Central memory CD4-positive, alpha-beta T cell (primary cell): ENCODE measurements around the gene CYP27B1.

ENCODE experiments used
- DNase-seq: peaks from one replicate; pipeline ENCODE4 v3.0.0; 2022

The CYP27B1 gene

DNA sequence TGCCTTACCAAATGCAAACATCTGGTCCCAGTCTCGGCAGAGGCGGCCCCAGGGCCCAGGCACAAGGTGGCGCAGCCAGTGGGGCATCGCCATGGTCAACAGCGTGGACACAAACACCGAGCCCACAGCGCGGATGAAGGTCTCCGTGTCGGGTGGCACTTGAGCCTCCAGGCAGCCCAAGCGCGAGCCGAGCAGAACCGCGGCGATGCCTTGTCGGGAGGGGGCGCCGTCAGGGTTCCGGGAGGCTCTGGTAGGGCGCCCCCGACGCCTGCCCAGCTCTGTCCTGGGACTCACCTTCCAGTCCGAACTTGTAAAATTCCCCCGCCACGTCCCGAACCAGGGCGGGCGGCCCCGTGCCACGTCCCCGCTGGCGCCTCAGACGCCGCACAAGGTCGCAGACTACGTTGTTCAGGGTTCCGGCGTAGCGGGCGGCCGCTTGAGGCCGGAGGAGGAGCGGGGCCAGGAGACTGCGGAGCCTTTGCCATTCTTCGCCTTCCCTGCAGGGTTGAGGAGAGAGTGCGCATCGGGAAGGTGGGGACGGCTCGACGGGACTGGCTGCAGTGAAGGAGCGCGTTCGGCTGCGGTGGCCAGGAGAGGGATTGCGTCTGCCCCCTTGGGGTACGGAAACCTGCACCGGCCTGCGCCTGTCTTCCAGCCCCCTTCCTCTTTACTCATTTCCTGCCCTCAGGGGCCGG is 1.7 kb downstream of the CYP27B1 start:
- no peak for DNase-seq

DNA sequence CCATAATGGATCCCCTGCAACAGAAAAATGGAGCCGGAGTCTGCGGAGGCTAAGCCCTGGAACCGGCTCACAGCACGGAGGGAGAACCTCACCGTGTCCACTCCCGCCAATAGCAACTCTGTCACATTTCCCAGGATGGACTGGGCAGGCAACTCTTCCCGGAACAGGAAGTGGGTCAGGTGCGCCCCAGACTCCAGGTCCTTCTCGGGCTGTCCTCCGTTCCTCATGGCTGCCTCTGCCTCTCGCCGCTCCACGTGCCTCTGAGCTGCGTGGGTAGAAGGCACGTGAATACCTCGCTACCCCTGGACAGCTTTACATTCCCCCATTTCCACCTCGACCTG is 2.2 kb downstream of the CYP27B1 start:
- no peak for DNase-seq

DNA sequence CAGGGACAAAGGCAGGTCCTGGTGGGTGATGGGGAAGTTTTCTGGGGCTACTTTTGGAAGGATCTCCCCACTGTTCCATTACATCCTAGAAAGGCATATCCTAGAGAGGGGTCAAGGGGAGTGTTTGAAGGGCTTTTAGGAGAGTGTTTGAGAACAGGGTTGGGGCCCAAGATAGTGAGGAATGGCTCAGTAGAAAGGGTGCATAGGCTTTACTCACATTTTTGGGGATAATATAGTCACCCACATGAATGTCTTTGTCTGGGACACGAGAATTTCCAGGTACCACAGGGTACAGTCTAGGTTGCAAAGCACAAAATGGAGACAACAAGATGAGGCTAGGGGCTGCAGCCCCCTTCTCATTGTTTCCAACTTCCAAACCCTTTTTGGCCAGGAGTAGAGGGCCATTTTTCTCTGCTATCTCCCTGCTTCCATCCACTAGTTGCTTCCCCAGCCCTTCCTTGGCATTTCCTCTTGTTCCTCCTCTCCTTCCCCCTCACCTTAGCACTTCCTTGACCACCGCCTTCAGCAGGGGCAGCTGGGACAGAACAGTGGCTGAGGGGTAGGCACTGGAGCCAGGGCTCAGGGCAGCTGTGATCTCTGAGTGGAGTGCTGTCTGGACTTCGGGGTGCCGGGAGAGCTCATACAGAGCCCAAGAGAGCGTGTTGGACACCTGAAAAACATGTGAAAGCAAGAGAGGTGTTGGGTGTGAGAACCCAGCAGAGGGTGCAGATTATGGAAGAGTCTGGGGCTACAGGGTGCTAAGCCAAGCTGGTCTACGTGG is 2.8 kb downstream of the CYP27B1 start:
- DNase-seq, result no peak

DNA sequence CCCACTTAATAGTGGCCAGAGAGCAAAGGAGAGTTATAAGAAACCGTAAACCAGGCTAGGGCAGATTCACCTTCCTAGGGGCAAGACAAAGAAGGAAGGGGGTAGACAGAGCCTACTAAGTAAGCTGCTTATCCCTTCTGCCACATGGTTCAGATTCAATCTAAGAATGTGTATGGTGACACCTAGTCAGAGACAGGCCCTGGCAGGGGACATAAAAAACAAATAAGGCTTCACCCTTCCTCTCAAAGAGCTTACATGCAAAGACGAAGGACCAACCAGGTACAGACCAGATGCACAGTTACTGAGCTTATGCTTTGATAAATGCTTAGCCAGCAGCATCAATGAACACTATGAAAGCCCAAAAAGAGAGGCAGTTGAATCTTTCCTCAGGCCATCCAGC is 4.4 kb downstream of the CYP27B1 start:
- DNase-seq, result no peak

DNA sequence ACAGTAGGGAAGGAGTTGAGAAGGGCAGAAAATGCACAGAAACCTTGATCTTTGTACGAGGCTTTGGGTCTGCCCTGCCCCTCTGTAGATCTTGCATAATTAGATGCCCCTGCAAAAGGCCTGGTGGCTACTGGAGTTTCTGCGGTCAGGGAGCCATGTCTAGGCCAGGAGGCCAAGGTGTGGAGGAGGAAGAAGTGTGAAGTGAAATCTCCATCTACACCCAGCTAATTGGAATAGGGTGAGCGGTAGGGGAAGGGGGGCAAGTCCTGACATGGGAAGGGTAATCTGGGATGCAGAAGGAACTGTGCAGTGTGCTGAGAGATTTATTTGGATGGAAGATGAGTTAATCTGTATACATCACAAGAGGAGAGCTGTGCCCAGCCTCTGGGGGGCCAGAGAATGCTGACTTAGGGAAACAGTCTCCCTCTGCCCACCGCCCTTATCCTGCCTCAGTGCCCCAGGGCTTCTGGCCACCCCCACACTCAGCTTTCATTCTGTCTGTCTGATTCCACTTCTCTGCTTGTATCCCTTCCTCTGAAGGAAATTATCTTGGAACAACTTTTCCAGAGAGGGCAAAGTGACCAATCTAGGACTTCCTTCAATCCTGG is 5.4 kb downstream of the CYP27B1 start:
- DNase-seq, result no peak

DNA sequence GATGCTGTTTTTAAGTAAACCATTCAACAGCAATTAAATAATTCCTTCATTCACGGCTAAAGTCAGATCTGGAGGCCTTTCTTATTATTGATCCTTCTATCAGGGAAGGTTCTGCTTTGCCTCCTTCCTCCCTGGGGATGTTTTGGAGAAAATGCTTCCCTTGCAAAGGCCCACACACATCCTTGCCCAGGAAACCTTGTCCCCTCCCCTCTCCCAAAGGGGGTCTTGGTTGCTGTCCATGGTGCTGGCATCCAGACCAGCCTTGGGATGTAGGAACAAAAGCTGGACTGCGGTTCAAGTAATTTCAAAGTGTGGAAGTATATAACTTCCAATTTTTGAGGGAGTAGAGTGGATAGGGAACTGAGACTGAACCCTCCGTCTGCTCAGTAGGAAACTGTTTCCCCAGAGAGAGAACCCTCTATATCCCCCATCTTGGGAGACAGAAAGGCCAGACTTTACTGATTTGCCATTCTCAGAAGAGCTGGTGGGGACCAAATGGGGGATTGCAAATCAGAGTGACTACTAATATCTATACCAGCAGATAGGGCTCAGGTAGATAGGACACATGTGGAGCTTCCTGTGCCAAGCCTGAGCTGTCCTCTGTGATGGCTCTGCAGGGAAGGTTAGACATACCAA is 6.4 kb downstream of the CYP27B1 start:
- DNase-seq, result no peak

DNA sequence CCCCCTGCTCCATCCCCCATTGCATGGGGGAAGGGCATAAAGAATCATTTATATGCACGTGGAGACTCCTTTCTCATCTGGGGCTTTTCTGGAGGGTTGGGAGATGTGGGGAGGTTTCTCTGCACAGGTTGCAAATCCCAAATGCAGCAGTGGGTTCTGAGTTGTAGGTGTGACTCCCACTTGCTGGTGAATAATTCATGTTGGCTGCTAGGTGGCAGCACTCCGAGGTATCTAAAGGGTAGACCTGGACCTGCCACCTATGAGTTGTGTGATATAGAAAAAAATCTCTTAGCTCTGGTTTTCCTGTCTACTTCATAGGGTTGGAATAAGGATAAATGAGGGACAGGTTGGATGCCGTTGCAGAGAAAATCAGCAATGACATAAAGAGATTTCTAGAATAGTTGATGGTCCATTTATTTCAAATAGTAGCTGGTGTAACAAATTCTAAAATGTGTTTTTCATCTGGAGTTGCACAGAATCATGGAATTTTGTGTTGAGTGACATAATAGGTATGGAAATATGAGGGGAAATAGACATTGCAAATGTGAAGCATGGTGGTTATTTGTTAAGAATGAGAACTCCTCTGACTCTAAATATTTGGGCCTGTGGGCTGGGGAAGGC is 7.4 kb downstream of the CYP27B1 start:
- peak; percentile 47 for DNase-seq

DNA sequence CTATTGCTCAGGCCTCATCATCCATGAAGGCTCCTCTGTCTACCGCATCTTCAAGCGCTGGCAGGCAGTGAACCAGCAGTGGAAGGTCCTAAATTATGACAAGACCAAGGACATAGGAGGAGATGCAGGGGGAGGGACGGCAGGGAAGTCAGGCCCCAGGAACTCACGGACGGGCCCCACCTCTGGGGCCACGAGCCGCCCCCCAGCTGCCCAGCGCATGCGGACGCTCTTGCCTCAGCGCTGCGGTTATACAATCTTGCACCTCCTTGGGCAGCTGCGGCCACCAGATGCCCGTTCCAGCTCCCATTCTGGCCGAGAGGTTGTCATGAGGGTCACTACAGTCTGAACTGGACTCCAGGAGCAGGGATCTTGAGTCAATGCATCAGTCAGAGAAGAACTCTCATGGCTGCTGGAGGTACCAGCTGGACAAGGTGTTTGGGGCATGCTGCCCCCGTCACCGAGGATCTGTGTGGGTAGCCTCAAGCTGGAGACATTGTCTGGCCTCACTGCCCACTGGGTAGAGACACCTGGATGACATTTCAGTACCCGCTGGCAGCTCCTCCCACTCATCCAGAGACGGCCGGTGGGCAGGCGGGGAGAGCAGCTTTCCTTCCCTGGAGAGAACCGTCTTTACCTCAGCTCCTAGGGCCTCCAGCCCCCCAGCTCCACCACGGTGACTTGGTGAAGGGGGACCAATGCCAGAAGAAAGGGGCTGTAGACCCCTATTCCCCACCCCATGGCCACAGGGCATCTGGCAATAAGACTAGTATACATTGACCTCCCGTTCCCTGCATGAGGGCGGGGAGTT is 8.1 kb downstream of the CYP27B1 start:
- no peak for DNase-seq

DNA sequence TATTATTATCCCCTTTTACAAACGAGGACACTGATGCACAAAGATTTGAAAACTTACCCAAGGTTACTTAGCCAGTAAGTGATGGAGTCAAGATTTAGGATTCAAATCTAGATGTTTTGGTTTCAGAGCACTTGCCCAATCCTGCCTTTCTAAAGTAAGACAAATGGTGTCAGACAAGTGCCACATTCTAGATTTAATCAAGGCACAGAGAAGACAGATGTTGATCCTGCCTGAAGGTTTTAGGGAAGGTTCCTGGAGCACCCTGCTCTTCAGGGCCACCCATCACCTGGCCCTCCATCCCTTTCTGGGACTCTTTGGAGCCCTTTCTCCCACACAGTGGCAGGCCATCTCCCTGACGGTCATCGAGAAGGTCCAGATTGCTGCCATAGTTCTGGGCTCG is 9.1 kb downstream of the CYP27B1 start:
- DNase-seq, result no peak

DNA sequence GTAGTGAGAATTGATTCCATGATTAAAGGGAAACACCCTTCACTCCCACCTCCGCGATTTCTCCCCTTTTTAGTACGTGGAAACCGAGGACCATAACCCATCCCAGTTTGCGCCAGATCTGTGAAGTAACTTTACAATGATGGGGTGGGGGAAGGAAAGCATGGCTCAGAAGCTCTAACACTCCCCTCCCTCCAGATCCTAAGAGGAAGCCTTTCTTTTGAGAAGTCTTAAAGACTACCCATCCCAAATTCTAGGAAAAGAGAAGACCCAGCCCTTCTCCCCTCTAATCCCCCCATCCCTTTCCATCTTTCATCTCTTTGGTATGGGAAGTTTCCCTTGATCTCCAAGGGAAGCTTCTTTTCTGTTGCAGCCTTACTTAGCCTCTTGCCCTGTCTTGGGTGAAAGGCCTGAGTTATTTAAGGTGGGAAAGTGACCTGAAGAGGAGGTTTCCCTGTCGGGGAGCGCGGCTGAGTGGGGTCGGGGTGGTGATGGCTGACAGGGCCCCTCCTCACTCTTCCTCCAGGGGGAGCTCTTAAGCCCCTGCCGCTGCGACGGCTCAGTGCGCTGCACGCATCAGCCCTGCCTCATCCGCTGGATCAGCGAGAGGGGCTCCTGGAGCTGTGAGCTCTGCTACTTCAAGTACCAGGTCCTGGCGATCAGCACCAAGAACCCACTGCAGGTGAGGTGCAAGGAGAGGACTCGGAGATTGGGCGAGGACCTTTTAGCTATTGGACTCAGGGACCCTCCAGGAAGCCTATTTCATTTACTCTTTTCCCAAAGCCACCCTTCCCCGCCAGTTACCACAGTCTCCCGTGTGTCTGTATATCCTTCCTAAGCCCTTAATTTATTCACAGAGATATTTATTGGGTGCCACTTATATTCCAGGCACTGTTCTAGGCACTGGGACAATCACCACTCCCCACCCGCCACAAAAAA is 10.2 kb downstream of the CYP27B1 start:
- DNase-seq, result peak; percentile 66

DNA sequence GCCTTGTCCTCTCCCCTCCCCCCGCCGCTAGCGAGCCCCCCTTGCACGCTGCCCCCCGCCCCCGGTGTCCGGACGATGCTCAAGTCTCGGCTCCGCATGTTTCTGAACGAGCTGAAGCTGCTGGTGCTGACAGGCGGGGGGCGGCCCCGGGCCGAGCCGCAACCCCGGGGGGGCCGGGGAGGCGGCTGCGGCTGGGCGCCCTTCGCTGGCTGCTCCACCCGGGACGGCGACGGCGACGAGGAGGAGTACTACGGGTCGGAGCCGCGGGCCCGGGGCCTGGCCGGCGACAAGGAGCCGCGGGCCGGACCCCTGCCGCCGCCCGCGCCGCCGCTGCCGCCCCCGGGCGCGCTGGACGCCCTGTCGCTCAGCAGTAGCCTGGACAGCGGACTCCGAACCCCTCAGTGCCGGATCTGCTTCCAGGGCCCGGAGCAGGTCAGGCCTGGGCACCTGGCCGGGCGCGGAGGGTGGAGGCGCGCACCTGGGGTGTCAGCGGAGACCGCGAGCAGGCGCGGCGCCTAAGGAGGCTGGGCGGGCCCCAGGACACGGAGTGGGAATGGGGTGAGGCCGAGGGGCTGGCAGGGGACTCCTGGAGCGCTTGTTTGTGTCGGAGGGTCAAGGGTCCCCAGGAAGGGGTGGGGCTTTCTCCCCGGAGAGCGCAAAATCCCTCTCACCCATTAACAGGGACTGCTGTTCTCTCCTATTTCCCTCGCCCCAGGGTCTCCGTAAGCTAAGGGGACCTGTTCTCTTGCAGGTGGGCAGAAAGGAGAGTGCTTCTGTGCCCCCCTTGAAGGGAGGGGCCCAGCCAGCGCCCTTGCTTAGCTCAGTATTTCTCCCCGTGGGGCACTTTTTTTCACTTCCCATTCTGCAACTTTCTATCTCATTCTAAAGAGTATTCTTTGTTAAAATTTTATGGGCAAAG is 11.2 kb downstream of the CYP27B1 start:
- peak; percentile 51 for DNase-seq

DNA sequence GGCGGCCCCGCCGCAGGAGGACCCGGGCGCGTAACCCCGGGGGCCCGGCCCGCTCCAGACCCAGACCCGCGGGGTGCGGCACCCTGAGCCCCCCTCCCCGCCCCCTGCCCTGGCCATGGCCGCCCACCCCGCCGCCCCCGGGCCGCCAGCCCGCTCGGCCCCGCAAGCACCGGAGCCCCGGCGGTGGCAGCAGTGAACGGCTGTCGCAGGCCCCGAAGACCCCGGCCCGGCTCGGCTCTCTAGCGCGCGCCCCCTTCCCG is 11.8 kb downstream of the CYP27B1 start:
- DNase-seq, result no peak

DNA sequence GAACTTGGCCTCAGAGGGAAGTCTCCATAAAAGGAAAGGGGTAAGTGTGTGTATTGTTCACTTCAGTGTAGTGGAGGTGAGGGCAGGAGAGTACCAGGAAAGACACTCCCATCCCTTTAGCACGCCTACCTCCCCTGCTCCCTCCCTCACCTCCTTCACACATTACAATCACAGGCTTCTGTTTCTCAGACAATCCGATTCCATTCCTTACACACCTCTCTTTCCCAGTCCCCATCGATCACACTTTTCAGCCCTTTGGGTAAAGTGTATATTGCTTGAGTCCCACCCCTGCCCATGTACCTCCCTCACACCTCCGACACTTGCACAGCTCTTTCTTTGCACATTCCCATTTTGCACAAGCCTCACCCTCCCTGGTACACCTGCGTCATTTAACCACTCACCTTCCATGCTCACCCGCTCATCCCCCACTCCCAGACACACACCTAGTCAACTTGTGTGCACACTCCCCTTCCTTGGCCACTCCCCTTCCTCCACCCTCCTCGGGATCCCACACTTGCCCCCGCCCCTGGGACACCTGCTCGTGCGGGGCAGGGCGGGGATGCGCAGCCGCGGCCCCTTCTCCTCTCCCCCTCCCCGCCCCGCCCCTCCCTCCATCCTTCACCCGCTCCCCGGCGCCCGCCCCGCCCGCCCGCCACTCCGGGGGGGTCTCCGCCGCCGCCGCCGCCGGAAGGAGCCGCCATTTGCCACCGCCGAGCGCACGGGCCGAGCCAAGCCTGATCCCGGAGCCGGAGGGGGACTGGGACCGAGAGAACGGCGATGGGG is 12.3 kb downstream of the CYP27B1 start, which contains the start of gene MARCHF9:
TSS of gene MARCHF9 (plus strand) at position 693 of the 783 bp plus-strand sequence. CDS start 426 bp downstream, outside the sequence.
- DNase-seq, result peak; percentile 86

DNA sequence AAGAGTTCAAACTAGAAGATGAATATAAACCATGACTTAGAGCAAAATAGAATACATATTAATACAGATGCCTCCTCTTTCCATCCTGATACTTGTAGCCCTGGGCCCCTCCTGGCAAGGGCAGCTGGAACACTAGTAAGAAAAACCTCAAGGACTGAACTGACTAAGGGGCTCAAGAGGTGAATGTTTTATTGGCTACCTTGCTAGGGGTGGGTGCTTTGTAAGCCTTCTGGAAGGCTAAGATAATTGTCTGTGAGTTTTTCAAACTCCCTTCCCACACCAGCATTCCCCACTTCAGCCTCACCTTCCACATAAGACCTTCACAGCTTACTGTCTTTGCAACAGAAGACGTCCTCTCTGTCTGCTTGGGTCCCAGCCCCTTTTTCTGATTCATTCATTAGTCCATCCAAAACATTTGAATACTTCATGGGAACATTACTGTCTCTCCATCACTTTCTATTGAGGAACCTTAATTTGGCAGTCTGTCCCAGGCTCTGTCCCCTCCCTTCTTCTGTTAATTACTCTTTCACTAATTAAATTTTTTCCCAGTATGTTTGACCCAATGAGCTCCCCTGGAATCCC is 13.0 kb downstream of the CYP27B1 start:
- no peak for DNase-seq

DNA sequence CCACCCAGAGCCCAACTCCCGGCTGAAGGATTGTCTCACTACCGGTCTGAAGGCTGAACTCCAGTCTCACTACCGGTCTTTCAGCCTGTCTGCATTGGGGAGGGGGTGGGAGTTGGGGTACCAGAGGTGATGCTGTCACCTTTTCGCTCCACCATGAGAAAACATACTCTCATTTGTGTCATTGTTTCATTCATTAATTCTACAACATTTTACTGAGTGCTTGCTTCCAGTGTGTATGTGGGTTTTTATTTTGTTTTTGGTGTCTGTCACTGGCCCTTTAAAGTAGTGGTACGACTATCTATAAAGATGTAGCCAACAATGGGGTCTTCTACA is 14.2 kb downstream of the CYP27B1 start:
- DNase-seq, result no peak

DNA sequence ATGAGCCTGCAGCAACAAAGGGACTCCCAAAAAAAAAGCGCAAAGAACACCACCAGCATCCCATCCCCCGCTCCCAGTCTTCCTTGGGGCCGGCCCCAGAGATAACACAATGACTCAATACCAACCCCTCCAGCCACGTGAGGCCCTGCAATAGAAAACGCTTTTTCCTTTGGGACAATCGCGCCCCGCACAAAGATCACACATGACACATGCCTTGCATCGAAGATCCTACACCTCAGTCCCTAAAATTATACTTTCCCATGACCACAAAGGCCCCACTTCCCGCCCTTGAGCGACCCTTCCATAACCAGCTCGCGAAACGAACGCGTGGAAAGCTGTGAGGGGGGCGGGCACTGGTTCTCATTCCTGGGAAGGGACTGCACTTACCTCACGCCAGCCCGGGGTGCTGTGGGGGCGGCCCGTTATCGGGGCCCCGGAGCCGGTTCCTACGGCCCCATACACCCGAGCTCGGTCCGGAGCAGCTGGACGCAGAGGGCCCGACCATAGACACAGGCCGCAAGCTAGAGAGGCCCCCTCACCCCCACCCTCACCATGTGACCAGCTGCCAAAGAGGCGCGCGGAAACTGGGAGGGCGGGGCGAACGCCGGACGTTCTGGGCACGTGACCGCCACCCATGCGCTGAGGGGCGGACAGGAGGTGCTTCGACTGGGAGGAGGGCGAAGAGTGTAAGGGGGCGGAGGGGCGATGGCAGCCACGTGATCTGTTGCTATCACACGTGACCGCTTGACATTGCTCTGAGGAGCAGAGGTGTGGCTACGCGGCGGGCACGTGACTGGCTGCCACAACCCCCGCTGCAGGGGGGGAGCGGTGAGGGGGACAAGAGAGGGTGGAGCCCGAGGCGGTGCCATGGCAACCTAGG is 14.8 kb downstream of the CYP27B1 start, which contains the start of gene CDK4:
TSS of gene CDK4 (minus strand) at position 523 of the 880 bp plus-strand sequence. CDS start 593 bp downstream, outside the sequence.
- peak; percentile 99 for DNase-seq

DNA sequence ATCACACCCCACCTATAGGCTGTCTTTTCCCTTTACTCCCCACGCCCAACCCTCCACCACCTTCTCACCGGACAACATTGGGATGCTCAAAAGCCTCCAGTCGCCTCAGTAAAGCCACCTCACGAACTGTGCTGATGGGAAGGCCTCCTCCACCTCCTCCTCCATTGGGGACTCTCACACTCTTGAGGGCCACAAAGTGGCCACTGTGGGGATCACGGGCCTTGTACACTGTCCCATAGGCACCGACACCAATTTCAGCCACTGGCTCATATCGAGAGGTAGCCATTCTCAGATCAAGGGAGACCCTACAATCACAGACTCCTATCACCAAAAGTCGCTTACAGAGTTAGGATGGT is 15.5 kb downstream of the CYP27B1 start:
- DNase-seq, result no peak
